HG02588 (cell line): Measurements from ENCODE around the gene PPARA.
"Not testable (repeated sequence)": the region's sequence is repeated elsewhere in the genome, so short reads cannot be mapped to it uniquely, and the experiment has no call there.

Source experiments
- ATAC-seq: cut with Tn5 transposase; IDR thresholded peaks from one replicate; pipeline ENCODE4 v1.9.1; 2021; ENCODE audit warnings: mild to moderate bottlenecking, moderate library complexity; ENCODE audit not compliant: unreplicated experiment

The PPARA gene

DNA sequence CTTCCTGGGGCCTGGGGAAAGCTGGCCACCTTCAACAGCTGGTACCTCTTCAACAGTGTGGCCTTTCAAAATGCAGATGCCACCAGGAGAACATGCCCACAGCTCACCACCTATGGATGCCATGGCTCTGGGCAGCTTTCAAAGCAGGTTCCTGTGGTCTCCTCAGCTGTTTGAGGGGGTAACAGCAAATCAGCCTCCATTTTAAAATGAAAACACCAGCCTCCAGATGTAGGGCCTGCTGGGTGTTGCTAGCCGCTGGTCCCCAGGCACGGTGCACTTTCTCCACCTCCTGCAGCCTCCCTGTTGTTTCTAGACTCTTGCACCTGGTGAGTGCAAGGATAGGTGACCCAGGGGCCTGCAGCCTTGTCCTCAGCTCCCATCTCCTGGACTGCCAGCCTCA lies 89.7 kb downstream of the PPARA start:
- no peak for ATAC-seq

- no peak for ATAC-seq
Observed at GRCh38 chr22:46240506-46240905, 90.2 kb downstream of the PPARA start.

DNA sequence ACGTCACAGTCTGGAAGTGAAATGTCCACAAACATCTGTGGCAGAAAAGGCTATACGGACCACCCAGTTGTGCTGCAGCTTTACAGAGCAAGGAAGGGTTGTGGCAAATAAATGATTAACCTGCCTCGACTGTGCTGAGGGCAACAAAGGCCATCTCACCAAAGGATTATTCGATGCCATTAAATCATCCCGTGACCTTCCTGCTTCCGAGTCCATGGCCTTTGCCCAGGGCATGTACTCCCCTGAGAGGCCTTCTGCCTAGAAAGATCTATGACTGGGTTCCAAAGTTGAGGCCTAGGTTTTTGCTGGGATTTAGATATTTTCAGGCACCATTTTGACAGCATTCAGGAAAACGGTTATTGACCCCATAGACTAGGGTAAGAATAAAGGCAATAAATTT lies 90.6 kb downstream of the PPARA start:
- ATAC-seq: no peak

GRCh38 chr22:46241396-46242007 lies 91.2 kb downstream of the PPARA start:
- ATAC-seq: no peak

DNA sequence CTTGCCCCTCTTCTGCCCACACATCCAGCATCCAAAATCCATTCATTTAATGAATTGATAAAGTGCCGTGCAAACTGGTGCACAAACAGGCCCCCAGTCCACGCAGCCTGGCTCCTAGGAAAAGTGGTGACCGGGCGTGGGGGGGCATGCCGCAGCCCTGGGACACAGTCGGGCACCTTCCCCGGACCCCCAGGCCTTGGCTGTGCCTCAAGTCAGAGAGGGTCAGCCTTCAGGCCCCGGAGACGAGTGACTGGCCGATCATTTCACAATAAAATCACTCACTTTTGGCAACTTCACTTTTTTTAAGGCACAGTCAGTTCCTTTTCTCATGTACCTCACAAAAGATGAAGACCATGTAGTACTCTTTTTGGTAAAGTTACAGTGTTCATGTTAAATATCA lies 91.8 kb downstream of the PPARA start:
- no peak for ATAC-seq

GRCh38 chr22:46244771-46245170 lies 94.4 kb downstream of the PPARA start:
- no peak for ATAC-seq

- ATAC-seq: no peak
Observed at GRCh38 chr22:46245511-46245910, 95.2 kb downstream of the PPARA start.

GRCh38 chr22:46246178-46246577 lies 95.9 kb downstream of the PPARA start:
- no peak for ATAC-seq

GRCh38 chr22:46247443-46247975 lies 97.2 kb downstream of the PPARA start:
- no peak for ATAC-seq

- ATAC-seq: peak; percentile 81
Observed at GRCh38 chr22:46250035-46250782, 99.9 kb downstream of the PPARA start, which contains the start of gene CDPF1. Gene CDPF1 (minus strand): TSS chr22:46250293. CDS start chr22:46248284, 2,009 bp downstream.

GRCh38 chr22:46250783-46251125 lies 100.4 kb downstream of the PPARA start:
- peak; percentile 15 for ATAC-seq

- ATAC-seq: no peak
Observed at GRCh38 chr22:46251266-46251665, 100.9 kb downstream of the PPARA start.

- no peak for ATAC-seq
Observed at GRCh38 chr22:46251816-46252380, 101.6 kb downstream of the PPARA start.

- no peak for ATAC-seq
Observed at GRCh38 chr22:46256358-46256958, 106.1 kb downstream of the PPARA start.

DNA sequence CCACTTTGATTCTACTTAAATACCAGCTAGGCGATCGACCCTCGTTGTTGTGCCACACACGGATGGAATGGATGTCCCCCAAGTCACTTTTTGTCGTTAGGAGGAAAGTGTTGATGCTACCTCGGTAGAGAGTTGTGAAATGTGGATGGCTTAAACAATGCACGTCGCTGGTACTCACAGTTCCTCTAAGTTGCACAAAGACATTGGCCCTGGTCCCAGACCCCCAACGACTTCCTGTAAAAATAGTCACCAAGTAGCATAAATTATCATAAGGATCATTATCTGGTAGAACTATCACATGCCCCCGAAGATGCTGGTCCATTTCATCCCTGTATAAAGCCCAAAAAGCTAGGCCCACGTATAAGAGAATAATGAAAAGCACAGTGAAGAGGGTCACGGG lies 109.0 kb downstream of the PPARA start:
- no peak for ATAC-seq

- ATAC-seq: no peak
Observed at GRCh38 chr22:46260038-46260437, 109.7 kb downstream of the PPARA start.

GRCh38 chr22:46262449-46263215 lies 112.3 kb downstream of the PPARA start:
- ATAC-seq: no peak

DNA sequence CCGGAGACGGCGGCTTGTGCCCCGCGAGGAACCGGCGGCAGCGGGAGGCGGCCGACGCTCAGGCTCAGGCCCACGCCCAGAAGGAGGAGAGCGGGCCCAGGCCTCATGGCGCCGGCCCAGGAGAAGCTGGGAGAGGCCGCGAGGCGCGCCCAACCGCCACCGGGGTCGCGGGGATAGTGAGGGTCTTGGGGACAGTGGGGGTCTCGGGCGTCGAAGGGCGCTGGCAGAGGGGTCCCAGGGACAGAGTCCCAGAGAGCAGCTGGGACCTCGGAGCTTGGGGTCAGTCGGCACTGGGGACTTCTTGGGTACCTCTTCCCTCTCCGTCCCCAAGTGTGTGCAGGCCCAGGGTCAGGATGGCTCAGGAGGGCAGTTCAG lies 112.9 kb downstream of the PPARA start, which contains the start of gene PKDREJ:
Gene PKDREJ (minus strand): TSS at position 128 of the 375 bp plus-strand sequence. CDS start 21 bp downstream, at position 107.
- ATAC-seq: no peak

DNA sequence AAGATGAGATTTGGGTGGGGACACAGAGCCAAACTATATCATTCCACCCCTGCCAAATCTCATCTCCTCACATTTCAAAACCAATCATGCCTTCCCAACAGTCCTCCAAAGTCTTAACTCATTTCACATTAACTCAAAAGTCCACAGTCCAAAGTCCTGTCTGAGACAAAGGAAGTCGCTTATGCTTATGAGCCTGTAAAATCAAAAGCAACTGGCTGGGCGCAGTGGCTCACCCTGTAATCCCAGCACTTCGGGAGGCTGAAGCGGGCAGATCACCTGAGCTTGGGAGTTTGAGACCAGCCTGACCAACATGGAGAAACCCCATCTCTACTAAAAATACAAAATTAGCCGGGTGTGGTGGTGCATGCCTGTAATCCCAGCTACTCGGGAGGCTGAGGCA lies 114.2 kb downstream of the PPARA start:
- not testable (repeated sequence) for ATAC-seq

GRCh38 chr22:46265627-46266026 lies 115.3 kb downstream of the PPARA start:
- not testable (repeated sequence) for ATAC-seq
